GM21737 (cell line): ENCODE results near the gene TCTA.
"Not testable (repeated sequence)": the region's sequence is repeated elsewhere in the genome, so short reads cannot be mapped to it uniquely, and the experiment has no call there.

ENCODE experiments used
- ATAC-seq: cut with Tn5 transposase; IDR thresholded peaks from one replicate; pipeline ENCODE4 v1.9.1; 2021; ENCODE audit warnings: mild to moderate bottlenecking, moderate library complexity; ENCODE audit not compliant: unreplicated experiment

The TCTA gene, protein sequence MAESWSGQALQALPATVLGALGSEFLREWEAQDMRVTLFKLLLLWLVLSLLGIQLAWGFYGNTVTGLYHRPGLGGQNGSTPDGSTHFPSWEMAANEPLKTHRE

GRCh38 chr3:49411968-49412631, at the start of gene TCTA, which contains the start of gene RHOA:
Gene TCTA, plus strand, starts transcription at chr3:49412423. Its CDS starts 4 bp downstream, at chr3:49412427.
Gene RHOA, minus strand, starts transcription at chr3:49411976. Its CDS starts 36,387 bp downstream, at chr3:49375589.
- ATAC-seq: peak; percentile 70

DNA sequence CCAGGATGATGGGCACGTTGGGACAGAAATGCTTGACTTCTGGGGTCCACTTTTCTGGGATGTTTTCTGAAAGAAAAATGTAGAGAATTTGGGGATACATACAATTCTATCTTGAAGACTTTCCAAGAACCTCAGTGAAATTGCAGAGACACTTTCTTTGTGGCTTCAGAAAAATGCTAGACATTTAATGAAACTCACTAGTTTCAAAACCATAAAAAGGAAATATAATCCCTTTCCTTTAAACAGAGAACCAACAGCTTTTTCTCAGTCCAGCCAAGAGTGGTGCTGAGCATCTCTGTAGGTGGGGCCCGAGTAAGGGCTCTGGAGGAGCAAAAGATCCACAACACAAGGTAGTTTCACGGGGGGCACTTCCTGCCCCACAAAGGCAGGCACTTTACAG, 49.7 kb upstream of the TCTA start:
- ATAC-seq: no peak

GRCh38 chr3:49370585-49371290, 41.5 kb upstream of the TCTA start:
- ATAC-seq: no peak

DNA sequence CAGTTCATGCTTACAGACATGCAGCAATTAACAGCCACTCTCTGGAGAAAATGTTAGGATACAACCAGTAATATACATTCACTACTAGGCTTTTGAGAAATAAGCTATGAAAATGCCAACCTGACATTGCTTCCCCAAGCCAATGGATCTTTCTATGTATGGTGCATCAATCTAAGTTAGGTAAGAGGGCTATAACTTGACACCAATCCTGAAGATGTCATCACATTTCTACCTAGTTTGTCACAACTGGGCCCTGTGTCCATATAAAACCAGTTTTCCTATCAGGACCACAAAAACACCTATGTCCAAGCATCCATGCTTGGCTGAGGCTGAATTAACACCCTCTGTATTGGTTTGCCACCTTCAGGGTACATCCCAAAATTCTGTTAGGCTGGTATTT, 40.3 kb upstream of the TCTA start:
- ATAC-seq: no peak

DNA sequence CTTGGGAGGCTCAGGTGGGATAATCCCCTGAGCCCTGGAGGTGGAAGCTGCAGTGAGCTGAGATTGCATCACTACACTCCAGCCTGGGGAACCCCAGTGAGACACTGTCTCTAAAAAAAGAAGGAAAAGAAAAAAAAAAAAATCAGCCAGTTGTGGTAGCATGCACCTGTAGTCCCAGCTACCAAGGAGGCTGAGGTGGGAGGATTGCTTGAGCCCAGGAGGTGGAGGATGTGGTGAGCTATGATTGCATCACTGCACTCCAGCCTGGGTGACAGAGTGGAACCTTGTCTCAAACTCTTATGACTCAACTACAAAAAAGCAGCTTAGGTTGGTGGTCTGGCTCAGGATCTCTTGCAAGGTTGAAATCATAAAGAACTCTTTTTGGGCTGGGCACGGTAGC, 34.7 kb upstream of the TCTA start:
- no peak for ATAC-seq

DNA sequence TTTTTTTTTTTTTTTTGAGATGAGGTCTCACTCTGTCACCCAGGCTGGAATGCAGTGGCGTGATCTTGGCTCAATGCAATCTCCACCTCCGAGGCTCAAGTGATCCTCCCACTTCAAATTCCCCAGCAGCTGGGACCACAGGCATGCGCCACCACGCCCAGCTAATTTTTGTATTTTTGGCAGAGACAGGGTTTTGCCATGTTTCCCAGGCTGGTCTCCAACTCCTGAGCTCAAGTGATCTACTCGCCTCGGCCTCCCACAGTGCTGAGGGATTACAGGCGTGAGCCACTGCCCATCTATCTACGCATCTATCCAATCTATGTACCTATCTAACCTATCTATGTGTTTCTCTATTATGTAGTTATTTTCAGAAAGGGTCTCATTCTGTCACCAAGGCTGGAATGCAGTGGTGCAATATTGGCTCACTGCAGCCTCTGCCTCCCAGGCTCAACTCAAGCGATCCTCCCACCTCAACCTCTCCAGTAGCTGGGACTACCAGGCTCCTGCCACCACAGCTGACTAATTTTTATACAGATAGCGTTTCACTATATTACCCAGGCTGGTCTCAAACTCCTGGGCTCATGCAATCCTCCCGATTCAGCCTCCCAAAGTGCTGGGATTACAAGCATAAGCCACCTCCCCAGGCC, 33.9 kb upstream of the TCTA start:
- ATAC-seq: no peak

DNA sequence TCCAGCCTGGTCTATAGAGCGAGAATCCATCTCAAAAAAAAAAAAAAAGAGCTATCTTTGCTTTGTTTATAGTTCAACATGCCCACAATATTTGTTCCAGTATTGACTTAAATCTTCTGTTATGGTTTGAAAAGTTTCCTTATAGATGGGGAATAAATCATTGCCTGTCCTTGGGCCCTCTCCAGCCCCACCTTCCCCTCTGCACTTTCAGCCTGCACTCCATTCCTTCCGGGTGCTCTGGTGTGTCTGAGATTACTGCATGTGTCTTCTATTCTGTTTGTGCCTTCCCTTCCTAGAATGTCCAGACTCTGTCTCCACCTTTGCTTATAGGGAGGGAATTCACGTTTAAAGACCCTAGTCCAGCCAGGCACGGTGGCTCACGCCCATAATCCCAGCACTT, 28.8 kb upstream of the TCTA start:
- no peak for ATAC-seq

GRCh38 chr3:49385617-49386016, 26.6 kb upstream of the TCTA start:
- no peak for ATAC-seq

GRCh38 chr3:49386056-49386756, 26.0 kb upstream of the TCTA start:
- no peak for ATAC-seq

GRCh38 chr3:49387721-49388120, 24.5 kb upstream of the TCTA start:
- no peak for ATAC-seq

DNA sequence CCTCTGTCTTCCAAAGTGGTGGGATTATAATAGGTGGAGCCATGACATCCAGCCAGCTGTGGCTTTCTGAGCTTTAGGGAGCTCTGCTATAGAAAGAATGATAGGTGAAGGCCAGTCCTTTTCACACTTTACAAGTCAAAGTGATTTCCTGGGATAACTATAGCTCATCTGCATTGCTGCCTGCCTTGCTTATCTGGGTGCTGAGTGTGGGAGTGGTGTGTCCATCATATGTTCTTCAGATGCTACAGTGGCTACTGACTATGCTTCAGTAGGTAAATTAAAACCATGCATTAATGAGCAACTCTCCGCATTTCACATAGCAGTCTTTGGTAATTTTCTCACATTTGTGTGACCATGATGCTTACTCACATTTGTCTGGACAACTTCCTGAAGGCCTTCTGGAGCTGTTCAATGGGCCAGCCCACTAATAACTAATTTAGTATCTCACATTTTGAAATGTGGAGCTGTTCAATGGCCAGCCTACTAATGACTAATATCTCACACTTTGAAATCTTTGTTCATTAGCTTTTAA, 23.9 kb upstream of the TCTA start:
- ATAC-seq: no peak

GRCh38 chr3:49389297-49389696, 22.9 kb upstream of the TCTA start:
- ATAC-seq: no peak

DNA sequence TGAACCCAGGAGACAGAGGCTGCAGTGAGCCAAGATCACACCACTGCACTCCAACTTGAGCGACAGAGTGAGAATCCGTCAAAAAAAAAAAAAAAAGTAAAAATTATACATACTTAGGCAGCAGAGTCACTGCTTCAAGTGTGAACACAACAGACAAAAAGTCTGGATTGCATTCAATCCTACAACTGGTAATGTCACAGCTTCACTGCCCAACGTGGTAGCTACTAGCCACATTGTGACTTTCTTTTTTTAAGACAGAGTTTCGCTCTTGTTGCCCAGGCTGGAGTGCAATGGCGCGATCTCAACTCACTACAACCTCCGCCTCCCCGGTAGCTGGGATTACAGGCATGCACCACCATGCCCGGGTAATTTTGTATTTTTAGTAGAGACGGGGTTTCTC, 20.9 kb upstream of the TCTA start:
- not testable (repeated sequence) for ATAC-seq

DNA sequence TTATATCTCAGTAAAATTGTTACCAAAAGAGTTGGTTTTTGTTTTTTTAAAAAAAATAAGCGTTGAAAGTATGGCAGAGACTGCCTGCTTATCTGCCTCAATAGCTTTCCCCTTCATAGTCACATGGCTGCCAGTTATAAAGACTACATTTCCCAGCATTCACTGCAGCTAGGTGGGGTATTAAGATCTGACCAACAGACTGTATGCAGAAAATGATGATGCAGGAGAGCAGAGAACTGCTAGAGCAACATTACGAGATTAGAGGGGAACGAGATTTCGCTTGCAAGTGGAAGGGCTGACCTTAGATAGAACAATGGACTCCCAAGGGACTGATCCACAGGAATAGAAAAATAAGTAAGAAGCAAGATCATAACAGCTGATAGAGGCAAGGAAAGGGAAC, 14.8 kb upstream of the TCTA start:
- ATAC-seq: no peak

GRCh38 chr3:49399461-49399860, 12.8 kb upstream of the TCTA start:
- no peak for ATAC-seq

DNA sequence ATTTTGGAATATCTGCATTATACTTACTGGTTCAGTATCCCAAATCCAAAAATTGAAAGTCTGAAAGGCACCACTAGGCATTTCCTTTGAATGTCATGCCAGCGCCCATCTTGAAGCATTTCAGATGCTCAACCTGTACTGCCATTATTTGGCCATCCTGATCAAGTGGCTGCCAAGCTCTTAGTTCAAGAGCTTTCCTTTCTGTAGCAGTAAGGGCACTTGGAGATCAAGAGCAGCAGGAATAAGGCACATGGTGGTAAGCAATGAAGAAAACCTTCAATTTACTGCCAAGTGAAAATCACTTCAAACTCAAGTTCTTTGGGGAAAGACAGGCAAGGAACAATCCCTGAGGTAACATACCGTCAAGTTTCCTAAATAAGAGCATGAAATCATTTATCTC, 10.5 kb upstream of the TCTA start:
- ATAC-seq: no peak

- ATAC-seq: no peak
These were observed 8.3 kb upstream of the TCTA start for GRCh38 chr3:49403891-49404290.

- ATAC-seq: not testable (repeated sequence)
These were observed 6.7 kb upstream of the TCTA start for GRCh38 chr3:49405570-49405969.

- no peak for ATAC-seq
These were observed 5.4 kb upstream of the TCTA start for GRCh38 chr3:49406571-49407565.
